Activated CD4-positive, alpha-beta T cell treated with anti-CD3 and anti-CD28 coated beads, Interleukin-2, amount 10 ng/mL, durations not matched to agents 24 days and 14 days (primary cell): ENCODE measurements around the gene FGF14. TPM values are rescaled to one million over a fixed set of nuclear protein-coding genes. Genes with fewer than 3 reads are reported as not detected.

Experiments
- DNase-seq: peaks from one replicate; pipeline ENCODE4 v3.0.0; 2022
- H3K27ac Mint-ChIP-seq: one replicate; pipeline ENCODE4 v1.8.0; 2022; ENCODE audit warnings: mild to moderate bottlenecking, mixed read lengths
- H3K27me3 Mint-ChIP-seq: one replicate; pipeline ENCODE4 v1.8.0; 2022; ENCODE audit warnings: mixed read lengths
- H3K36me3 Mint-ChIP-seq: one replicate; pipeline ENCODE4 v1.8.0; 2022; ENCODE audit warnings: low read depth, mild to moderate bottlenecking, mixed read lengths
- H3K4me1 Mint-ChIP-seq: one replicate; pipeline ENCODE4 v1.8.0; 2021; ENCODE audit warnings: mixed read lengths
- H3K4me3 Mint-ChIP-seq: one replicate; pipeline ENCODE4 v1.8.0; 2022; ENCODE audit warnings: mild to moderate bottlenecking, moderate library complexity, mixed read lengths
- H3K9me3 Mint-ChIP-seq: one replicate; pipeline ENCODE4 v1.8.0; 2021; ENCODE audit warnings: mixed read lengths
- intact Hi-C: fragments of 100-400 bp; cut with micrococcal nuclease; formaldehyde crosslinking; loops from one replicate; pipeline ENCODE4 v1.15.1; 2023
- total RNA-seq: library from RNA; stranded (reverse); gene quantifications from 2 replicates; pipeline ENCODE4 v1.2.3, GENCODE V29; 2022

The FGF14 gene
- total RNA-seq, 1 donor from 2014 or later = not detected

DNA sequence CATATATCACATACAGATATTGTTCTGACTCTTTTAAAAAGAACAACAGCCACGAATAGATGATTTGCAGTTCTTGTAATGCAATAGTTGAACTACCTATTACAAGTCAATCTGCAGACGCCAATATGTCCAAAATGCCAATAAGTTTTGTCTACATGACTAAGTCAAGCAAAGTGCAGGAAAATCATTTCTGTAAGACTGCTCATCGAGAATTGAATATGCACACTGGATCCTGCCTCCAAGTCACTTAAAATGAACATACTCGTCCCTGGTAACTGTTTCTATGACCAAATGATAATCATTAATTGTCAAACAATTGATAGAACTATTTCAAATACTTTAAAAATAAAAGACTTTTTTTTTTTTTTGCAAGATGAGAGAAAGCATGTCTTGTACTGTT lies 573.7 kb downstream of the FGF14 start:
- H3K27me3 Mint-ChIP-seq = no peaks in the 10 kb centered on the region
- H3K9me3 Mint-ChIP-seq = no peaks in the 10 kb centered on the region
- no peak overlapping the region for H3K4me3 Mint-ChIP-seq
- H3K27ac Mint-ChIP-seq = no peak overlapping the region
- DNase-seq = no peak
- H3K36me3 Mint-ChIP-seq = no peaks in the 10 kb centered on the region
- intact Hi-C loops = no loop called here
- H3K4me1 Mint-ChIP-seq = no peaks in the 10 kb centered on the region

DNA sequence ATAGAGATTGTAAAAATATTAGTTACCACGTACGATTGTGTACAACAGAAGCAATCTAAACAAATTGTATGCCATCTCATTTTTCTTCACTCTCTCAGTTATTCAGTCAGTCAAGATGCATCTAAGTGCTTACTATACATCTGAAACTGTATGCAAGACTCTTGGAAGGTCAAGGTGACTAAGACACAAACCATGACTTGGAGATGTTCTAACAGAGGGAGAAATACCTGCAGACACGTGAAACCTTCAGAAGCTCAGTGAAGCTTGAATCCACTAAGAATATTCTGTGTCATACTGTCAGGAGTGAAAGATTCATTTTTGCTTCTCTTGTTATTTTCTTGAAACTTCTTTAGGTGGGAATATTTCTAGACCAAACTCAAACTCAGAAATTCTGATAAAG lies 584.0 kb downstream of the FGF14 start:
- intact Hi-C loops = no loop called here
- Mint-ChIP-seq H3K9me3 (no peaks in the 10 kb centered on the region), H3K4me1 (no peaks in the 10 kb centered on the region)

DNA sequence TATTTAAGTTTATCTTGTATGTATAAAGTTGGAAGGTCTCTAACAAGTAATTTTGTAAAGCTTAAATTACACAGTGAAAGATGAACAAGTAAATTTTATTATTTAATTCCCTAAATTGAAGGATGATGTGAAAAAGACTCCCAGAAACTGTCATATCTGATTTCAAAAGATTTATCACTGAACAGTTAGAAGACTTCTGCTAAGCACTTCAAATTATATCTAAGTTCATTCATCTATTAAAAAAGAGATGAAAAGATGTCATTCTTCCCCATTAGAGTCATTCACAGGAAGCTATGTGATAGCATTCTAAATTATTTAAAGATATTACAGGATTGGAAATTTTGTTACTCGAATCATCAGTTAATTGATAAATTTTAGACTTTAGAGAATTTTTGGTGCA lies 590.0 kb downstream of the FGF14 start:
- no peaks in the 10 kb centered on the region for H3K36me3 Mint-ChIP-seq
- no peak overlapping the region for H3K27ac Mint-ChIP-seq
- intact Hi-C loops = no loop called here
- no peak for DNase-seq
- no peaks in the 10 kb centered on the region for H3K27me3 Mint-ChIP-seq
- no peak overlapping the region for H3K4me3 Mint-ChIP-seq
- H3K9me3 Mint-ChIP-seq = no peaks in the 10 kb centered on the region
- no peaks in the 10 kb centered on the region for H3K4me1 Mint-ChIP-seq

More for the DNA sequence above, 584.0 kb downstream of the FGF14 start:
- DNase-seq = no peak
- Mint-ChIP-seq H3K36me3 (no peaks in the 10 kb centered on the region), H3K4me3 (no peak overlapping the region), H3K27me3 (no peaks in the 10 kb centered on the region), H3K27ac (no peak overlapping the region)

DNA sequence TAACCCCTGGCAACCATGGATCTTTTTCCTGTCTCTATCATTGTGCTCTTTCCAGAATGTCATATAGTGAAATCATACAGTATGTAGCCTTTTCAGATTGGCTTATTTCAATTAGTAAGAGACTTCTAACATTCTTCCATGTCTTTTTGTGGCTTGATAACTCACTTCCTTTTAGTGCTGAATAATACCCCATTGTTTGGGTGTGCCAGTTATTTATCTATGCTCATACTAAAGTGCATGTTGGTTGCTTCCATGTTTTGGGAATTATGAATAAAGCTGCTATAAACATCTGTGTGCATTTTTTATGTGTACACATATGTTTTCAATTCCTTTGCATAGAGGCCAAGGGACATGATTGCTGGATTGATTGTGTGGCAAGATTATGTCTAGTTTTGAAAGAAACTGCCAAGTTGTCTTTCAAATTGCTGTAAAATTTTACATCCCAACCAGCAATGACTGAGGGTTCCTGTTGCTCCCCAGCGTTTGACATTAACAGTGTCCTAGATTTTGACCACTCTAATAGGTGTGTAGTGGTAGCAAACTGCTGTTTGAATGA lies 590.5 kb downstream of the FGF14 start:
- H3K9me3 Mint-ChIP-seq = no peaks in the 10 kb centered on the region
- no peak overlapping the region for H3K4me3 Mint-ChIP-seq
- intact Hi-C loops = no loop called here
- no peaks in the 10 kb centered on the region for H3K27me3 Mint-ChIP-seq
- no peak overlapping the region for H3K27ac Mint-ChIP-seq
- H3K4me1 Mint-ChIP-seq = no peaks in the 10 kb centered on the region
- no peak for DNase-seq
- no peaks in the 10 kb centered on the region for H3K36me3 Mint-ChIP-seq

DNA sequence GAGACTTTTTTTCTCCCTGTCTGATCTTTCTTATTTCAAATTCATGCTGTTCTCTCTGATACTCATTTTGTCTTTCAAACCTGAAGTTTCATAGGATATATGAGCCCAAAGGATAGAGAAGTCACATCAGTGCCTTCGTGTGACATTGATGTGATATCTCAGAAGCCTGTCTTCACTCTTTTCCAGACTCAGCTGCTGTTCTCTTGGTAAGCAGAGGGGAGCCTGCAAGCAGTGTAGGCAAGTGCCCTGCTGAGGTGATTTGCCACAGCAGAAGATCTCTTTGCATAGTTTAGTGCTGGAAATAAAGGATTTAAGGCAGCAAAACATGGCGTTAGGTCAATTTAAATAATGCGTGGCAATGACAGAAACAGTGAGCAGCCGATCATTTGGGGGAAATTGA lies 602.7 kb downstream of the FGF14 start:
- no peak overlapping the region for H3K27ac Mint-ChIP-seq
- no peaks in the 10 kb centered on the region for H3K27me3 Mint-ChIP-seq
- DNase-seq = no peak
- intact Hi-C loops = no loop called here
- no peak overlapping the region for H3K4me3 Mint-ChIP-seq
- no peaks in the 10 kb centered on the region for H3K4me1 Mint-ChIP-seq
- no peaks in the 10 kb centered on the region for H3K36me3 Mint-ChIP-seq
- no peaks in the 10 kb centered on the region for H3K9me3 Mint-ChIP-seq

DNA sequence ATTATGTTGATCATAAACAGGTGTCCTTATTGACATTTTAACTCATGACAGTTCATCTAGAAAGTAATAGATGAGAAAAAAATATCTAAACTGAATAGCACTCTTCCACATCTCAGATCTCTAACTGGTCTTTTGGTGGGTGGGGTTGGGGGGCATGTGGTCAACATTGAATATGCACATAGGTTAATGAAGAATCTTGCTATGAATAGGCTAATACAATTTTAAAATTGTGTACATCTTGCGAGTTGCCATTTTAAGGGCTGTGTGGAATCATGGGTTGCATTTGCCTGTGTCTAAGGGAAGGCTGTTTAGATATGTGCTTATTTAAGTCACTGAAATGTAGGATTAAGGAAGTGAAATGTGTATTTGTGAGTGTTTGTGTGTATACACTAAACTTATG lies 603.4 kb downstream of the FGF14 start:
- no peak overlapping the region for H3K27ac Mint-ChIP-seq

DNA sequence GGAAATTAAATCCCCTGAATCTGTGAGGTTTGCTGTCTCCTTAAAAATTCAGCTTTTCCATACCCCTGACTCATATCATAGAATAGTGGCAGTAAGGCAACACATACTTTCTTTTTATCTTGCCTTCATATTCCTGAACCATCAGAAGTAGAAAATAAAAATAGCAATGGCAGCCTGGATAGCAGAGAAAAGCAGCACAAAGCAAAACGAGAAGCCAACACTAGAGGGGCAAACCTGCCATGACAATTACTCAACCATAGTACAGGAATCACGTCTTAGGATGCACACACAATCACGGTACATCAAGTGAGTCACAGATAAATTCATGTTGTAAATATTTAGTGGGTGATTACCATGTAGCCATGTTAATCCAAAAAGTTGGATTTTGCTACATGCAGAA lies 606.4 kb downstream of the FGF14 start:
- no peaks in the 10 kb centered on the region for H3K27me3 Mint-ChIP-seq
- H3K4me3 Mint-ChIP-seq = no peak overlapping the region
- intact Hi-C loops = no loop called here
- no peak overlapping the region for H3K27ac Mint-ChIP-seq
- no peaks in the 10 kb centered on the region for H3K36me3 Mint-ChIP-seq
- no peaks in the 10 kb centered on the region for H3K9me3 Mint-ChIP-seq
- DNase-seq = no peak
- H3K4me1 Mint-ChIP-seq = no peaks in the 10 kb centered on the region

More for the DNA sequence above, 603.4 kb downstream of the FGF14 start:
- no peak for DNase-seq
- intact Hi-C loops = no loop called here
- no peaks in the 10 kb centered on the region for H3K36me3 Mint-ChIP-seq
- no peak overlapping the region for H3K4me3 Mint-ChIP-seq
- H3K4me1 Mint-ChIP-seq = no peaks in the 10 kb centered on the region
- no peaks in the 10 kb centered on the region for H3K27me3 Mint-ChIP-seq
- H3K9me3 Mint-ChIP-seq = no peaks in the 10 kb centered on the region

DNA sequence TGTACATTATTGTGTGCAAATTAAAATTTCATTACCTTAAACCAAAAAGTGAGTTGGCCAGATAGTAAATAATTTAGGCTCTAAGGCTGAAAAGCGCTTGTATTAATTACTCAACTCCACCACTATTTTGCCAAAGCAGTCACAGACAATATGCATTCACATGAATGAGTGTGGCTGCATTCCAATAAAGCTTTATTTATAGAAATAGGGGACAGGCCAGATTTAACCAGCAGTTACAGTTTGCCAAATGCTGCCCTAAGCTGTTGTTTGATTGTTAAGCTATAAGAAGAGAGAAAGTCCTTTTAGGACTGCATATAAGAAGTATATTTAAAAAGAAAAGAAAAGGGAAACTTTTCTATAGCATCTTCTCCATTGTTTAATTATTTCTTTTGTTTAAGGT lies 606.8 kb downstream of the FGF14 start:
- Mint-ChIP-seq H3K4me3 (no peak overlapping the region), H3K4me1 (no peaks in the 10 kb centered on the region), H3K9me3 (no peaks in the 10 kb centered on the region), H3K36me3 (no peaks in the 10 kb centered on the region), H3K27ac (no peak overlapping the region), H3K27me3 (no peaks in the 10 kb centered on the region)
- DNase-seq = no peak
- intact Hi-C loops = no loop called here

DNA sequence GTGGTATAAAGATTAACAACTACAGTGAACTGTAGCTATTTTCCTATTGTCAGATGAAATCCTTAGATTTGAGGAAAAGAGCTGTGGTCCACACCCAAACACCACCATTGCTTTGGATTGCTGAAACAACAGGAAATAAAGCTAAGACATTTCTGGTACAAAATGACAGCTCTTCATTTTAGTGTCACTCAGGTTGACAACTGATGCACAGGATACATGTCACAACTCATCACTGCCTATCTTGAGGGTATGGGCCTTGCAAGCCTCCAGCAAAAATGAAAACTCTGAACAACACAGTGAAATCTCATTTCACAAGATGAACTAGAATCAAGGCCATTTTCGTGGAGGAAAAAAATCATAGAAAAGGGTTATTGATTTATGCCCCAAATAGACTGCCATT lies 609.7 kb downstream of the FGF14 start:
- Mint-ChIP-seq H3K4me3 (no peak overlapping the region), H3K36me3 (no peaks in the 10 kb centered on the region), H3K27me3 (no peaks in the 10 kb centered on the region), H3K27ac (no peak overlapping the region), H3K9me3 (no peaks in the 10 kb centered on the region), H3K4me1 (no peaks in the 10 kb centered on the region)
- intact Hi-C loops = no loop called here
- no peak for DNase-seq

DNA sequence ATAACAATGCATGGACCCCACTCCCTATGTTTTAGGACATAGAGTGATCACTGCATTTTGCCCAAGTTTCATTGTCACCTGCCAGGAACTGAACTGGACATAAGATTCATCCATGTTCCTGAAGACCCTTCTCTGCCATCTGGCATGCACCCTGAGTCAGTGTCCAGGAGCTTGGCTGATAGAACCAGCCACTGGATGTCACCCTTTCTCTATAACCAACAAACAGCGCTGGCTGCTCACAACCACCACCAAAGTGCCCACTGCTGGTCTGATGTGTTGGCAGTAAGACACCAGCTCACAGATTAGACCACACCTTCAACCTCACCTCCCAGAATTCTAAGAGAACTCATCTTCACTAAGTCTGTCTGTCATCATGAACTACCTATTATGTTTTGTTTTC lies 616.0 kb downstream of the FGF14 start:
- H3K4me3 Mint-ChIP-seq = no peak overlapping the region
- H3K27ac Mint-ChIP-seq = no peak overlapping the region
- no peaks in the 10 kb centered on the region for H3K9me3 Mint-ChIP-seq
- no peak for DNase-seq
- no peaks in the 10 kb centered on the region for H3K36me3 Mint-ChIP-seq
- H3K4me1 Mint-ChIP-seq = no peaks in the 10 kb centered on the region
- H3K27me3 Mint-ChIP-seq = no peaks in the 10 kb centered on the region
- intact Hi-C loops = no loop called here

DNA sequence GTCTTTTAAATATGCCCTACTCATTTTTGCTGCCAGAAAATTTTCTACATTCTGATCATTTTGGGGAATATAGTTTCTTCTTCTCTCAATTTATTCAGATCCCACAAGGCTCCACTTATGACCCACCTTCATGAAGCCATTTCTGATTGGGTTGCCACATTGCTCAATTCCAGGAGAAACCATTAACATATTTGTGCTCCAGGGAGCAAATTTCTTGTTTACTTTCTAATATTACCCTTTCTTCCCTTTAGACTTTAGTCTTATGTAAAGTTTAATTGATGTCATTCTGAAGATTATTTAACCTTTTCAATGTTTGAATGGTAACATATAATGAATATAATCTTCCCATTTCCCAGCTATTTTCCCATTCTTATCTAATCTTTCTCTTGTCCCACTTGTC lies 617.5 kb downstream of the FGF14 start:
- intact Hi-C loops = no loop called here
- Mint-ChIP-seq H3K4me3 (no peak overlapping the region), H3K36me3 (no peaks in the 10 kb centered on the region), H3K4me1 (no peaks in the 10 kb centered on the region), H3K27ac (no peak overlapping the region), H3K9me3 (no peaks in the 10 kb centered on the region), H3K27me3 (no peaks in the 10 kb centered on the region)
- DNase-seq = no peak

DNA sequence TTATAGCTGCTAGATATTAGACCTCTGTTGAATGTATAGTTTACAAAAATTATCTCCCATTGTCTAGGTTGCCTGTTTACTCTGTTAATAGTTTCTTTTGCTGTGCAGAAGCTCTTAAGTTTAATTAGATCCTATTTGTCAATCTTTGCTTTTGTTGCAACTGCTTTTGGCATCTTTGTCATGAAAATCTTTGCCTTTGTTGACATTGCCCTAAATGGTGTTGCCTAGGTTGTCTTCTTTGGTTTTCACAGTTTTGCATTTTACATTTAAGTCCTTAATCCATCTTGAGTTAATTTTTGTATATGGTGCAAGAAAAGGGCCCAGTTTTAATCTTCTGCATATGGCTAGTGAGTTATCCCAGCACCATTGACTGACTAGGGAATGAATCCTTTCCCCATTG lies 618.3 kb downstream of the FGF14 start:
- no peak for DNase-seq
- Mint-ChIP-seq H3K9me3 (no peaks in the 10 kb centered on the region), H3K4me3 (no peak overlapping the region), H3K4me1 (no peaks in the 10 kb centered on the region), H3K36me3 (no peaks in the 10 kb centered on the region), H3K27ac (no peak overlapping the region), H3K27me3 (no peaks in the 10 kb centered on the region)
- intact Hi-C loops = no loop called here

DNA sequence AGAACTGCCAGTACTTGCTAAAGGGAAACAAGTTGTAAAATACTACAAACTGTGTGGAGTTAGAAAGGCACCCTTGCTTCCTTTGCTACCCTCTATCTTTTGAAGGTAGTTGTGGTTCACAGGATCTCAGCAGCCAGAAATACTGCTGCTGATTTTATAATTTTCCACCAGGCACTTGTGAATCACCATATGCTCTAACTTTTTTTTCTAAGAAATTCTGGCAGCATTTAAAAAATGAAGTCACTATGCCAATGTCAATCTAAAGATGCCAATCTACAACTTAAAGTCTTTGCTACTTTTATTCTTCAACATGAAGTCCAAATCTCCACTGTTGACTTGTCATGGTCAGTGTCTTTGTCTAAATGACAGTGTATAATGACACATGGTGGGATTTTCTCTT lies 621.6 kb downstream of the FGF14 start:
- Mint-ChIP-seq H3K27me3 (no peaks in the 10 kb centered on the region), H3K27ac (no peak overlapping the region), H3K36me3 (no peaks in the 10 kb centered on the region), H3K4me1 (no peaks in the 10 kb centered on the region), H3K9me3 (no peaks in the 10 kb centered on the region), H3K4me3 (no peak overlapping the region)
- intact Hi-C loops = no loop called here
- DNase-seq = no peak

DNA sequence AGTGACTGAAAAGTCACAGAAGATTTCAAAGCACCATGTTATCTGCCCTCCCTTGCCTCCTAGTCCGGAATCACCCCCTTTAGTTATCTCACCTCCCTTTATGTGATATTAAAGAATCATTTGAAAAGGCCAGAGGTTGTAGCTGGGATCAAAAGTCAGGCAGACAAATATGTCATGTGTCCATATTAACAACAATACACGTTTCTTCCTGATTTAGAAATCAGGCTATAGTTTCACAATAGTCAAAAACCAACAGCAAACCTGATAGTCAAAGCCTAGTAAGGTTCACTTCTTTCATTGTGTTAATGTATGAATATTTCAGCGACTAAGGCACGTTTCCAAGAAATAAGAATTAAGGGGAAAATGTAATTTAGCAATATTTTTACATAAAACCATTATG lies 622.7 kb downstream of the FGF14 start:
- intact Hi-C loops = no loop called here
- no peak overlapping the region for H3K4me3 Mint-ChIP-seq
- no peak for DNase-seq
- H3K9me3 Mint-ChIP-seq = no peaks in the 10 kb centered on the region
- H3K27me3 Mint-ChIP-seq = no peaks in the 10 kb centered on the region
- H3K27ac Mint-ChIP-seq = no peak overlapping the region
- no peaks in the 10 kb centered on the region for H3K4me1 Mint-ChIP-seq
- no peaks in the 10 kb centered on the region for H3K36me3 Mint-ChIP-seq

DNA sequence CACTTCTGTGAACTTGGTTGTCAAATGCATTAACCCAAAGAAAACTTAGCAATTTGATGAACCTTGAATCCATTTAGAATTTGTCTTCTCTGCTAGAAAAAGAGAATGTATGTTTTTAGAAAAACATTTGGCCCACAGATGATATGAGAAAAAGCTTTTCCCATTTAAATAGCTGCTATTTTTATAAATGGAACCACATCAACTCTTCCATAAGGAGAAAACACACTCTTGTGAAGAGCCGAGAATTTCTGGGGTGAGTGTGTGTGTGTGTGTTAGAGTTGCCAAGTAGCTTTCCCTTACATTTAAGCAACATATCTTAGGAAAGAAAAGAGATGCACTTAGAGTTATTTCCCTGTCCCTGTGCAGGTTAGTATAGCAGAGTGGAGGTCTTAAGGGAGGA lies 626.6 kb downstream of the FGF14 start:
- DNase-seq = no peak
- H3K9me3 Mint-ChIP-seq = no peaks in the 10 kb centered on the region
- no peak overlapping the region for H3K27ac Mint-ChIP-seq
- intact Hi-C loops = no loop called here
- no peaks in the 10 kb centered on the region for H3K36me3 Mint-ChIP-seq
- no peaks in the 10 kb centered on the region for H3K4me1 Mint-ChIP-seq
- no peaks in the 10 kb centered on the region for H3K27me3 Mint-ChIP-seq
- no peak overlapping the region for H3K4me3 Mint-ChIP-seq
